Measurements from ENCODE around the gene KCNQ2.

The KCNQ2 gene

DNA sequence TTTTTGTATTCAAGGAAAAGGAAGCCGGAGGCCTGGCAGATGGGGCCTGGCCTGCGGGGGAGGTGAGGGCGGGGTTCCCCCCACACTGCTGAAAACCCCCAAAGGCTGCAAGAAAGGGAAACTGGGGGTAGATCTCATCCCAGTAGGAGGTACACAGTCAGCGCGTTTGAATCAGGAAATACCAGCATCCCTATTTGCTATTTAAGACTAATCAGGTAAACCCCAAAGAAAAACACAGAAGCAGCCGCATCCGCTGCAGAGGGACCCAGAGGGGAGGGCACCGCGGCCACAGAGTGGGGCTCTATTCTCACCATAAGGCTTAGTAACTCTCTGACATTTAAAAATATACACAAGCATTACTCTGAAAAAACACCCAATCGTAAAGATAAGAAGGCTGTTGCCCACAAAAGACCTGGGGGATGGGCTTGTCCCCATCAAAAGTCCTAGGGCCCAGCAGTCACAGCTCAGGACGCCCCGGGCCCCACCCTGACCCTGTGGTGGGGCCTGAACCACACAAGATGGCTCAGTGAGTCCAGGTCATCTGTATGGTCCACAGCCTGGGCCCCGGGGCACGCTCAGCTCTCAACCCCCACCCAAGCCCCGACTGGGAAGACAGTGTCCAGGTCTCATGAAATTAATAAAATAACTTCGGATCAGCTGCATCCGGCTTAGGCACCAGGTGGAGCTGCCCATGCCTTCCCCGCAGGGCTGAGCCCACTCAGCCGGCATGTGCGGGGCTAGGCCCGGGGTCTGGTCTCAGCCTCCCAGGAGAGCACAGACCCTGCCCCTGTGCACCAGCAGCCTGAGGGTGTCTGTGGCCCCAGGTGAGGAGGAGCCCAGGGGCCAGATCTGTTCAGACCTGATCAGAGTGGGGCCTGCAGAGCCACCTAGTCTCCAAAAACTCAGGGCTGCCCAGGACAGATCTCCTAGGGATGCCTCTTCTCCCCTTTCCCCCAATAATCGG lies 31.0 kb downstream of the KCNQ2 start:
- peak overlapping the region in 1 of 21 experiments; percentile 40 for H3K27ac ChIP-seq
- no peak overlapping the region for H3K4me3 ChIP-seq

DNA sequence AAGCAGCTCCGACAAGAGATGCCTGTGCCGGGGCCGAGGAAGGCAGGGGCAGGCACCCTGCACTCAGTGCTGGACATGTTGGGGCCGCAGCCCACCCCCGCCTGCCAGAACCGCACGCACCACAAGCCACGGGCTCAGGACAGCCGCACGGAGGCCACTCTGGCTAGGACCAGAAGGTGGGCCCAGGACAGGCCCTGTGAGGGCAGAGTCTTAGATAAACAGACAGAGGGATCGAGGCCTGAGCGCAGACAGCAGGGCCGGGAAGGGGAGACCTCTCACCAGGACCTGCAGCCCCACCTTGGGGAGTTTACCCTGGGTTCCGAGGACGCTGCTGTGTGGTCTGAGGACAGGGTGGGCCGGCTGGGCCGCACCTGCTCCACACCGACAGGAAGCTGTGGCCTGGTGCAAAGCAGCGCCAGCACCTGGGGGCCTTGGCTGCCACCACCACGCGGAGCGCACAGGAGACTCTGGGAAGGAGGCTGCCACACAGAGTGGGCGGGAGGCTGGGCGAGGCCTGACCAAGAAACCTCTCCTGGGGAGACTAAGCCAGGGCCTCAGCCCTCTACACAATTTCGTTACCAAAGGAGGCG lies 32.0 kb downstream of the KCNQ2 start:
- no peak overlapping the region for H3K27ac ChIP-seq
- H3K4me3 ChIP-seq = no peak overlapping the region

DNA sequence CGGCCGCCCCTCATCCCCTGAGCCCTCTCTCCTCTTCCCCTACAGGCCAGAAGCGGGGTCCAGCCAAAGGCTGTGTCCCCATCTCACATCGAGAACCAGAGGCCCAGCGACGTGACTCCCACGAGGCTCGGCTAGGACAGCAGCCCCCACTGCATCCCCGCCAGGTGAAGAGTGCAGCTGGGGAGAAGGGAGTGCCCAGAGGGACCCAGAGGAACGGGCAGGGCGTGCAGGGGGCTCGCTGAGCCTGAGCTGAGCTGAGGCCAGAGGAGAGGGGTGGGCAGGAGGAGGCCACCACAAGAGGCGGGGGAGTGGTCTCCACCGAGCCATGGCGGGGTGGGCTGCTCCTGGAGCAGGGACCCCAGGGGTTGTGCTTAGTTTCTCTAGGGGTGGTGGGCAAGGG lies 32.6 kb downstream of the KCNQ2 start:
- Histone ChIP-seq H3K27ac (no peak overlapping the region), H3K4me3 (no peak overlapping the region)

DNA sequence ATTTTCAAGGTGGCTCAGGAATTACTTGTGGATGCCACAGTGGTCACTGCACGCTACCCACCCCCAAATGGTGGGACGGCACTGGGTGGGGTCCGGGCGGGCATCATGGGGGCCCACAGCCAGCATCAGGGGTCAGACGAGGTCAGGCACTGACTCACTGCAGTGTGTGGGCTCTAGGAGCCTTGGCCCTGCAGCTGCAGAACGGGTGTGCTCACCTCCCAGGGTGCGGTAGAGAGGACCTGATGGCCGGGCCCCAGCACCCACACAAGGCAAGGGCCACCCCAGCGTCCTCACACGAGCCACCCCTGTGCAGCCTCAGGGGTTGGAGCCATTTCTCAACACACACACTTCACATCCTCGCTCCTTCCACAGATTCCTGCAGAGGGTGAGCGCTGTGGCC lies 34.3 kb downstream of the KCNQ2 start:
- Histone ChIP-seq H3K4me3 (no peak overlapping the region), H3K27ac (no peak overlapping the region)

DNA sequence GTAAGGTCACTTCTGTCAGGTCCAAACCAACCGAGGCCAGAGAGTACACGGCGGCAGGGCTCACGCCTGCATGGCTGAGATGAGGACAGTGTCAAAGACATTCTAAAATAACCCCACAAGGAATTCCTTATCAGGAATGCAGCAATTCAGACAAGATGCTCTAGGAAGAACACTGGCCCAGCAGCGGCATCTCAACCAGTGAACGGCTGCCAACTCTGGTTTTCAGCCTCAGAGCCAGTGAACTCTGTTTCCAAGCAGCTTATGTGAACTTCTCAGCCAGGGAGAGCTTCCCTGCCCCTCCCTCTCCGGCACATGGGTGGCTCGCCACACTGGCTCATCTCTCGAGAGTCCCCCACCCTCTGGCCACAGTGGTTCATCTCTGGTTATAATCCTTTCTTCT lies 36.9 kb downstream of the KCNQ2 start:
- Histone ChIP-seq H3K27ac (no peak overlapping the region), H3K4me3 (no peak overlapping the region)

DNA sequence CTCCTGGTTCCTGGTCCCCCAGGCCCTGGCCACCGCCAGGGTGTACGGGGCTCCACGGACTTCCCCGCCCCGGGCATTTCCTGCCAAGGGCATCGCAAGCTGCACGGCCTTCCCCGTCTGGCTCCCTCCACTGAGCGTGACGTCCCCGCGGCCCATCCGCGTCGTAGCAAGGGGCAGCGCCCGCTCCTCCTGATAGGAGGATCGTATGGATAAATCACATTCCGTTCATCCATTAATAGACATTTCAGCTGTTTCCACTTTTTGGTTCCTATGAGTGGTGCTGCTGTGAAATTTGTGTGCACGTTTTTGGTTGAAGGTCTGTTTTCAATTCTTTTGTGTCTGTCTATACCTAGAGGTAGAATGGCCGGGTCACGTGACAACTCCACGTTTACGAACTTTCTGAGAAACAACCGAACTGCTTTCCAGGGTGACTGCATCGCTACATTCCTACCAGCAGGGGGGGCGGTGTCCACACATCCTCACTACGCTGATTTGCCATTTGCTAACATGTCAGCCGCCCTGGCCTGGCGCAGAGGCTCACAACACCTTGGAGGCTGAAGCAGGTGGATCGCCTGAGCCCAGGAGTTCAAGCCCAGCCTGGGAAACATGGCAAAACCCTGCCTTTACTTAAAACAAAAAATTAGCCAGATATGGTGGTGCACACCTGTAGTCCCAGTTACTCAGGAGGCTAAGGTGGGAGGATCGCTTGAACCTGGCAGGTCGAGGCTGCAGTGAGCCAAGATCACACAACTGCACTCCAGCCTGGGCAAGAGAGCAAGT lies 37.7 kb downstream of the KCNQ2 start:
- Histone ChIP-seq H3K27ac (no peak overlapping the region), H3K4me3 (no peak overlapping the region)

DNA sequence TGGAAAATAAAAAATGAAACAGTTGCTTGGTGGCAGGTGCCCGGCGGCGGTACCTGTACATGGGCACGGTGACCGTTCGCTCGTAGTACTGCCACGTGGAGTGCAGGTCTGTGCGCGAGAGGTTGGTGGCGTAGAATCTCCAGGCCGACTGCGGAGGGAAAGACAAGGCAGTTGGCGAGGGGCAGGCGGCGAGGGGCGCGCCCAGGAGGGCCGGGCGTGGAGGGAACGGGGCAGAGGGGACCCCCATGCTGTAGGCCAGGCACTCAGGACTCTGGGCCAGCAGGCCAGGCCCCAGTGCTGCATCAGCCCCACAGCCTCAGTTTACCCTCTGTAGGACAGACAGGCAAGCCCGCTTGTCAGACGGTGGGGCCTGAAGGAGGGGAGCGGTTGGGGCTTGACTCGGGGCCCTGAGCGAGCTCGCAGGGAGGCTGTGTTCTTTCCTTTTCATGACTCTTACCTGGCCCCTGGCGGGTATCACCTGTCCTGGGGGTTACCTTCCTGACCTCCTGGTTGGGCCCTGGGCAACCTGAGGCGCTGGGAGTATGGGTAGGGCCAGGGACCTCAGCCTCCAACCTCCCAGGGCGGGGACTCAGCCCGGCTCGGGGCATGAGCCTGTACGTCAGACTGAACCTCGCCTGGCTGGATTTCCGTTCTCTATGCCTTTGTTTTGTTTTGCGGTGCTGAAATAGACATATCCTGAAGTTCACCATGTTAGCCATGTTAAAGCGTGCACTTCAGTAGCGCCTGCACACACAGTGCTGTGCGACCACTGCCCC lies 38.5 kb downstream of the KCNQ2 start:
- no peak overlapping the region for H3K4me3 ChIP-seq
- no peak overlapping the region for H3K27ac ChIP-seq

DNA sequence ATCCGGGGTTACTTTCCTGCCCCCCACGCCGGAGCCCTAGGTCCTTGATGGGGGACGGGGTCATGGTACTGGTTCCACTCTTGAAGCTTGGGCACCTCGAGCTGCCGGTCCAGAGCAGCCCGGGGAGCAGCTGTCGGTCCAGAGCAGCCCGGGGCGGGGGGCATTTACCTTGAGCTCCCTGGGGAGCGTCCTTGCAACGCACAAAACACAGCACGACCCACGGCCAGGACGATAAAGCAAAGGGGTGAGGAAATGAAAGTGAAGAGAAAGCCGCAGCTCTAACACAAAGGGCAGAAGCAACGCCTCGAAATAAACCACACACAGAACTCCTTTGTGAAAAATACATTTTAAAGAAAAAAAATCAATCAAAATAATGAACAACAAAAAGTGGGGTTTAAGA lies 39.1 kb downstream of the KCNQ2 start:
- Histone ChIP-seq H3K4me3 (no peak overlapping the region), H3K27ac (no peak overlapping the region)

DNA sequence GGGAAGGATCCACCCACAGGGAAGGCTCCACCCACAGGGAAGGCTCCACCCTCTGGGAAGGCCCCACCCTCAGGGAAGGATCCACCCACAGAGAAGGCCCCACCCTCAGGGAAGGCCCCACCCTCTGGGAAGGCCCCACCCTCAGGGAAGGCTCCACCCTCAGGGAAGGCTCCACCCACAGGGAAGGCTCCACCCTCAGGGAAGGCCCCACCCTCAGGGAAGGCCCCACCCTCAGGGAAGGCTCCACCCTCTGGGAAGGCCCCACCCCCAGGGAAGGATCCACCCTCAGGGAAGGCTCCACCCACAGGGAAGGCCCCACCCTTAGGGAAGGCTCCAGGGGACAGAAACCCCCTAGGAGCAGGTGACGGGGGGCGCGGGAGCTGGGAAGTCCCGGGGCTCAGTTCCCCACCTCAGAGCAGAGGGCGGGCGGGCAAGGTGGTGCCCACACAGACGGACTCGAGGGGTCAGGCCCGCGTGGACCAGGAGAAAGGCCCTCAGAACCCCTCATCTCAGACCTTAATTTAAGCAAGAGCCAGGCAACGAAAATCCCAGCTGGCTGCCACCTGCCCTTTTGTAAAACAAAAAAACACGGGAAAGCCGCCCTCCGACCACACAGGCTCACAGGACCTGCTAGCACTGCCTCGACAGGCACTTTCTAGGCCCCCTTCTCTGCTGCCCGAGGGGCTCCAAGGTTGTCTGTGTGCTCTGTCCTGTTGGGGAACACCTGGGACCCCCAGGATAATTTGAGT lies 39.7 kb downstream of the KCNQ2 start:
- no peak overlapping the region for H3K27ac ChIP-seq
- H3K4me3 ChIP-seq = no peak overlapping the region

DNA sequence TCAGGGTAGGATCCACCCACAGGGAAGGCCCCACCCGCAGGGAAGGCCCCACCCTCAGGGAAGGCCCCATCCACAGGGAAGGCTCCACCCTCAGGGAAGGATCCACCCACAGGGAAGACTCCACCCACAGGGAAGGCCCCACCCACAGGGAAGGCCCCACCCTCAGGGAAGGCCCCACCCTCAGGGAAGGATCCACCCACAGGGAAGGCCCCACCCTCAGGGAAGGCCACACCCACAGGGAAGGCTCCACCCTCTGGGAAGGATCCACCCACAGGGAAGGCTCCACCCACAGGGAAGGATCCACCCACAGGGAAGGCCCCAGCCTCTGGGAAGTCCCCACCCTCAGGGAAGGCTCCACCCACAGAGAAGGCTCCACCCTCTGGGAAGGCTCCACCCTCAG lies 40.5 kb downstream of the KCNQ2 start:
- Histone ChIP-seq H3K27ac (no peak overlapping the region), H3K4me3 (no peak overlapping the region)

DNA sequence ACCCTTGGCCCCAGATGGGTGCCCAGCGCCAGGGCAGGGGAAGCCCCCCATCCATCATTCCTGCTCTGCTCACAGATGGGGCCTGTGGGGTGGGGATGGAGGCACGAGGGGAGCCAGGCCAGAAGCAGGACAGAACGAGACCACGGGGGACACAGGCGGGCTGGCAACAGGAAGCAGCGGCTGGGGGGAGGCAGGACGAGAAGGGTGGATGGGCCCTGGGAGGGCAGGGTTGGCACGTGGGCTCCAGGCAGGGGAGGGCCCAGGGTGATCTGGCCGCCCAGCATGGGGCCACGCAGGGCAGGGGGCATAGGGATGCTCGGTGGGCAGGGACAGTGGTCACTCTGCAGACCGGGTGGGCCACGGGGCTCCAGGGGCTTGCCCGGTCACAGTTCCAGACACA lies 41.6 kb downstream of the KCNQ2 start:
- H3K4me3 ChIP-seq = no peak overlapping the region
- H3K27ac ChIP-seq = no peak overlapping the region

DNA sequence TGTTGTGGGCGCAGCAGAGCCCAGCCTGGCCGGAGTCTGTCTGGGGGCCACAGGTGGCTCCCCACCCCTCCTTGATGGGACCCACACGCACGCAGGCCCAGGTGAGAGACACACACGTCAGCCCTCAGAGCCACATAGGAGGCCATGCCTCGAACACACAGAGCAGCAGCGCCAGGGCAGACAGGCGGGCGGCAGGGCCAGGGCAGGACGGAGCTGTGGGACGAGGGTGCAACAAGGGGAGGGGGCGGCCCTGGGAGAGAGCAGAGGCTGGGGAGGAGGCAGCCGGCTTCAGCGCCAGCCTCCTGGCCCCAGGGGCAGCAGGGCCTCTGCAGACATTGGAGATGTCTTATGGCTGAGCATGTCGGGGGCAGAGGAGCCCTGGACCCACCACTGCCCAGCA lies 42.5 kb downstream of the KCNQ2 start:
- Histone ChIP-seq H3K4me3 (no peak overlapping the region), H3K27ac (no peak overlapping the region)

DNA sequence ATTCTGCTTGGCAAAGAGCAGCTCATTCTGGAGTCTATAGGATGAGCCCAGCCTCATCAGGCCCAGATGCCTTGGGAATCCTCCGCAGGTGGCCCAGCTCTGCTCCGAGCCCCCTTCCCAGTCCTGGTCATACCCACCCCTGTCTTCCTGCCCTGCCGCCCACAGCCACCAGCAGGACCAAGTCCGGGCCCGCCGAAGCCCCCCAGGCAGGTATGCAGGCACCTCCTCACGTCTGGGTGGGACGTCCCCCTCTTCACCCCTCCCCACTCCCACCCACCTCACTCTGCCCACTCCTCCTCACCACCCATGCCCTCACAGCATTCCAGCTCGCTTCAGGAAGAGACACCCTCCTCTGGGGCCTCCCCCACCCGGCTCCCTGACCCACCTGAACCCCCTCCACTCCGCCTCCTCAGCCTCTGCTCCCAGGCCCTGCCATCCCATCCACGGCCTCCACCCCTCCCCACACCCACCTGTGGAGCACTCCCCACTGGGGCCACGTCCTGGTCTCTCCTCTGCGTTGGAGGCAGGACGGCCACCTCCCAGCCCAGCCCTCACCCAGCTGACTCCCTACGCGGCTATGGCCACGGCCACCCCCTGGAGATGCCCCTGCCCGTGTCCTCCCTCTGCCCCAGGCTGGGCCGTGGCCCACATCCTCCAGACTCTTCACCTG lies 43.4 kb downstream of the KCNQ2 start:
- Histone ChIP-seq H3K4me3 (no peak overlapping the region), H3K27ac (no peak overlapping the region)

DNA sequence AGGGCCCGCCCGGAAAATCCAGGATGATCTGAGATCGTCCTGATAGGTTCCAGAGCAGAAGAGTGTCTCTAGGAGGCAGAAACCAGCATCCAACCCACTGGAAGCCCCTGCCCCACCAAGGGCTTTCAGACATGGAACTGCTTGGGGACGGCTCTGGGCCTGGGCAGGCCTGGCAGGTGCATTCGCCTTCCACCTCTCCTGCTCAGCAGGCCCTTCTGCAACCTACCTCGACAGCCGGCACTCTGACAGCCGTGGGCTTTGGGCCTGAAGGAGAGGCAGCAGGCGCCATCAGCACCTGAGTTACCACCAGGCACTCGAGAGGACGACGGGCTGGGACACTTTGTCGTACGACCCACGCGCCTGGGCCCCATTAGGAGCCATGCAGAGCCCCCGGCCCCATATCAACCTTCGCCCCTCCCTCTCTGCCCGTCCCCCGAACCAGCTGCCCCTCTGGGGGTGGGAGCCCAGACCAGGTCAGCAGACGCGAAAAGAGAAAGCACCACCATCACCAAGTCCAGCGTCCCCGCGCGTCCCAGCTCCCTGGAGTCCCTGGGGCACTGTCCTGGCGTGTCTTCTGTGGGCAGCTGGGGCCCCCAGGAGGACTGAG lies 44.6 kb downstream of the KCNQ2 start:
- Histone ChIP-seq H3K27ac (no peak overlapping the region), H3K4me3 (no peak overlapping the region)

DNA sequence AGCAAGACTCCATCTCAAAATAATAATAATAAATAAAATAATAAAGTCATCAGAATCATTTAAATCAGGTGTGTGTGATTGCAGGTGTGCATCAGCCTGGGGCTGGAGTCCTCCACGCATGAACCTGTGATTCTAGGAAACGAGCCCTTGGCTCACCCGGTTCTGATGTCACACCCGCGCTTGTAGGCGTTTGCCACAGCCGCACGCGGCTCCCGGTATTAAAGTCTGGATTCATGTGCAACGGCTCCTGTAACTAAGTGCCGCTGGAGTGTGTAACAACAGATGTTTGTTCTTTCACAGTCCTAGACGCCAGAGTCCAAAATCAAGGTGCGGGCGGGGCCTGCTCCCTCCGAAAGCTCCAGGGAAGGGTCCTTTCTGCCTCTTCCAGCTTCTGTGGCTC lies 45.2 kb downstream of the KCNQ2 start:
- Histone ChIP-seq H3K27ac (no peak overlapping the region), H3K4me3 (no peak overlapping the region)

DNA sequence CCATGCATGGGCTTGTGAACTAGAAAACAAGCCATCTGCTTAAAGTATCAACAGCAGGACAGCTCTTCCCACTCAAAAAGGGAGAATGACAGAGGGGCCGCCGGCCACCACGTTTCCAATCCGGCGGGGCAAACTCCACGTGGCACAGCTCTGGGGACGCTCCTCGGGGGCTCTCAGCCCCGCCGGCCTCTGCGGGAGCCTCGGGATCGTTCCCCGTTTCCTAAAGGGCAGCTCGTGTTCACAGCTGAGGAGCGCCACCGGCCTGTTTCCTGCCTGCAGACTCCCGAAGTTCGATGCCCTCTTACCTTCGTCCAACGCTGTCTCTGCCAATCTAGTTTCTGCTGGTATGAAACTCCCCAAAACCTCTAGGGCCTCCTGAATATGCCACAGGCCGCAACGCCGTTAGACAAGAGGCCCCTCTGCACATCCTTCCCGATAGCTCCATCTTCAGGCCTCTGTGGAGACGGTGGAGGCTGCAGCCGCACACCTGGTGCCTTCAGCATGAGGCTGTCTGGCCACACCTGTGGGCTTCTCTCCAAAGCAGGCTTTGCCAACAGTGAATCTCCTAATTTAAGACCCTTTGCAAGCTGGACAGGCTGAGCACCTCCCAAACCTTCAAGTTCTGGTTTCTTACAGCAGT lies 46.5 kb downstream of the KCNQ2 start:
- no peak overlapping the region for H3K27ac ChIP-seq

DNA sequence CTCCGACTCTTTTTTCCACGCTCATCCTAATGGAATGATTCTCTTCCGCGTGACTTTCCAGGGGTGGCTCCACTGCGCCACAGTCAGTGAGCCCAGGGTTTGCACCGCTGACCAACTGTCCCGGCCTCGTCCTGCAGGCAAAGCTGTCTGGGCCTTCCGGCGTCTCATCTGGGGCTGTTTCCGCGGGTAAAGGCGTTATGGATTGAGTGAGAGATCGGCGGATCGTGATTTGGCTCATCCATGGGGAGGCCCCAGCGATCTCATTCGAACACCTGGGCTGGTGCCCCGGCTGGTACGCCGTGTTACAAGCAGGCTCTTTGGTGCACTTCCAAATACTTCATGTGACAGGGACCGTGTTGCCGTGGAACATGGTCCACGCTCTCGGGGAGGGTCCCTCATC lies 47.8 kb downstream of the KCNQ2 start:
- no peak overlapping the region for H3K4me3 ChIP-seq
- no peak overlapping the region for H3K27ac ChIP-seq

More for the DNA sequence above, 46.5 kb downstream of the KCNQ2 start:
- H3K4me3 ChIP-seq = no peak overlapping the region

DNA sequence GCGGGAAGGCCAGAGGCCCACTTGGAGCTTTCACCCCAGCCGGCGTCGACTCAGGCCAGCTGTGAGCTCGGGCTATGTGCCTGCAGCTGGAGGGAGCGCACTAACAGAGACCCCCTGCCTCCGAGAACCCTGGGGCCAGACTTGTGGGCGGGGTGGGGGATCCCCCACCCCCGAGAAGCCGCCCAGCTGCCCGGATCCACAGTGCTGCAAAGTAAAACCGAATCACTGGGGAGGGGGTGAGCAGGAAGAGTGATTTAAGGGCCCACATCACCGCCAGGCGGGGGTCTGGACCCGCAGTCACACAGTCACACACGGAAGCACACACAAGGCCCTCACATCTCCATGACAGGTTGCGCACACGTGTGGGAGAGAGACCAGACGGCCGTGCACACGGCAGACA lies 48.7 kb downstream of the KCNQ2 start:
- Histone ChIP-seq H3K27ac (no peak overlapping the region), H3K4me3 (no peak overlapping the region)
